Mucosa of descending colon (tissue), 3 donors: ENCODE results near the gene RGMB. TPM values are rescaled to one million over a fixed set of nuclear protein-coding genes. Genes with fewer than 3 reads are reported as not detected.

Experiments
- ATAC-seq: fragments of 200-7000 bp; cut with Tn5 transposase; one replicate; pipeline ENCODE4 v1.9.1; 2020; ENCODE audit warnings: mild to moderate bottlenecking, moderate library complexity
- DNase-seq, 3 donors: peaks; one replicate each; pipeline ENCODE4 v3.0.0-alpha.2; 2020
- H3K36me3 ChIP-seq: fragments of 200-600 bp; one replicate; pipeline ENCODE4 v1.8.0; 2021; ENCODE audit warnings: low read depth, mild to moderate bottlenecking
- H3K4me1 ChIP-seq: fragments of 200-600 bp; one replicate; pipeline ENCODE4 v1.8.0; 2021; ENCODE audit warnings: low read depth, mild to moderate bottlenecking
- H3K4me3 ChIP-seq: fragments of 200-600 bp; one replicate; pipeline ENCODE4 v1.8.0; 2021; ENCODE audit warnings: mild to moderate bottlenecking
- H3K9me3 ChIP-seq: fragments of 200-600 bp; one replicate; pipeline ENCODE4 v1.8.0; 2021; ENCODE audit warnings: mild to moderate bottlenecking
- intact Hi-C, 2 donors: fragments of 100-400 bp; cut with DNase I in 1 of 2; cut with micrococcal nuclease in 1 of 2; formaldehyde crosslinking; loops; one replicate each; pipeline versions ENCODE4 v1.11.0 to v1.11.1; 2022; cut with DNase I, micrococcal nuclease
- total RNA-seq, 3 donors: library from RNA; stranded (reverse); fragmentation: NEBNext Ultra II Directional in 2 of 3; extraction: Animal tissue kit (Norgen Biotek cat#: 25700) in 2 of 3; gene quantifications; one replicate each; pipeline versions ENCODE4 v1.2.1 to v1.2.4, GENCODE V29; 2021 to 2023
- TF ChIP-seq, protein P1 (sequence below): fragments of 200-600 bp; IDR thresholded peaks from one replicate; pipeline ENCODE4 v1.8.0; 2022; ENCODE audit warnings: antibody characterized with exemption, mild to moderate bottlenecking
- donor health status: DM: no; HTN: no; CAD: no; lungs with moderate emphysema.
- donor health status: DM: no; HTN: no; CAD: no.
- donor health status: DM: no; HTN: yes; CAD: no.

Gene RGMB
- total RNA-seq, 3 donors from 2014 or later, result 38.2 to 76.6 (median 60.7) TPM

DNA sequence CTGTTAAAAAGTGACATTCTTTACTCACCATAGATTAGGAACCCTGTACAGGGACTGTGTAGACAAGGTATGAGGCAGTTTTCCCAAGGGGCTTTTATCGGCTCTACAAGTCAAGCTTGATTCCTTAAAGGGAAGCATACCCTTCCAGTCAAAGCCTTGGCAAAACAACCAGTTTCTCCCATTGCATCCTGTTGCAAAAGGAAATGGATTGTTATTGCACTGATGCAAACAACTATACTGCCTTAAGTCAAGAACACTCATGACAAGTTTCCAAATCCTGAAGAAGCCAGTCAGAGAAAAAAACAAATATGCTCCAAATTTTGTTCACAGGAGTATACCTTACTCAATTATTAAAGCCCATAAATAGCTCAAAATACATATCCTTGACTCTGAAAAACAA, 67.5 kb downstream of the RGMB start:
- ATAC-seq (no peak), DNase-seq (no peak)
- H3K9me3 ChIP-seq, result peaks cover 13% of the 10 kb centered on the region
- H3K36me3 ChIP-seq, result no peaks in the 10 kb centered on the region
- TF ChIP-seq, protein P1, sequence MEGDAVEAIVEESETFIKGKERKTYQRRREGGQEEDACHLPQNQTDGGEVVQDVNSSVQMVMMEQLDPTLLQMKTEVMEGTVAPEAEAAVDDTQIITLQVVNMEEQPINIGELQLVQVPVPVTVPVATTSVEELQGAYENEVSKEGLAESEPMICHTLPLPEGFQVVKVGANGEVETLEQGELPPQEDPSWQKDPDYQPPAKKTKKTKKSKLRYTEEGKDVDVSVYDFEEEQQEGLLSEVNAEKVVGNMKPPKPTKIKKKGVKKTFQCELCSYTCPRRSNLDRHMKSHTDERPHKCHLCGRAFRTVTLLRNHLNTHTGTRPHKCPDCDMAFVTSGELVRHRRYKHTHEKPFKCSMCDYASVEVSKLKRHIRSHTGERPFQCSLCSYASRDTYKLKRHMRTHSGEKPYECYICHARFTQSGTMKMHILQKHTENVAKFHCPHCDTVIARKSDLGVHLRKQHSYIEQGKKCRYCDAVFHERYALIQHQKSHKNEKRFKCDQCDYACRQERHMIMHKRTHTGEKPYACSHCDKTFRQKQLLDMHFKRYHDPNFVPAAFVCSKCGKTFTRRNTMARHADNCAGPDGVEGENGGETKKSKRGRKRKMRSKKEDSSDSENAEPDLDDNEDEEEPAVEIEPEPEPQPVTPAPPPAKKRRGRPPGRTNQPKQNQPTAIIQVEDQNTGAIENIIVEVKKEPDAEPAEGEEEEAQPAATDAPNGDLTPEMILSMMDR, result no peak
- H3K4me1 ChIP-seq, result no peaks in the 10 kb centered on the region
- intact Hi-C loops, result no loop called here
- no peak overlapping the region for H3K4me3 ChIP-seq

DNA sequence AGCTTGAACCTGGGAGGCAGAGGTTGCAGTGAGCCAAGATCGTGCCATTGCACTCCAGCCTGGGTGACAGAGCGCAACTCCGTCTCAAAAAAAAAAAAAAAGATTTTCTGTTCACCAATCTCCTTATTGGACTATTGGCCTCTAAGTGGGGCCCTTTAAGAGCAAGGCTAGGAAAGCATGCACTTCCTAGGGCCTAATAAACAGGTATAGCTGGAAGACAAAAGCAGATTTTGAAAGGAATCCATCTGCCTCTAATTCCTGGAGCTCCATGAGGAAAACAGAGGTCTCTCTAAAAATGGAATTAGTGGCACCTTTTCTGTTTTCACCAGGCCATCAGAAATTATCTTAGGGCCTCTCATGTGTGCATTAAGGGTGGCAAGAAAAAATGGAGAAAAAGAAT, 70.0 kb downstream of the RGMB start:
- Histone ChIP-seq H3K4me1 (no peaks in the 10 kb centered on the region), H3K9me3 (peaks cover 13% of the 10 kb centered on the region), H3K4me3 (no peak overlapping the region), H3K36me3 (no peaks in the 10 kb centered on the region)
- ATAC-seq (no peak), DNase-seq (no peak)
- TF ChIP-seq, protein P1, result no peak
- intact Hi-C loops, result no loop called here

DNA sequence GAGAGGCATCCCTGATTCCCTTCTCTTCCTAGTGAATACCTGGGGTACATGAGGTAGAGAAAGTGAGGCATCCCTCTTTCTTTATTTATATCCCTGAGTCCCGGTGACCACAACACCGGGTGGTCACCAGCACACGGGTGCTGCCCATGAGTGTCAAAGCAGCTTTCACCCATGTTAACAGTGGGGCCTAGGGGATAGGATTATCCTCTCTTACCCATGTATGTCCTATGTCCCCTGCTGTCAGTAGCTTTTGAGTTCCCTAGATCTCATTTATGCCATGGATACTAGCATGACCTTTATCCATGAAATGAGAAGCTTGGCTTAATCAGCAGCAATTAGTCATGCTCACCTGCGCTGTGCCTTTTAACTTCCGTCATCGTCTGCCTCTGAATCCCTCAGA, 71.4 kb downstream of the RGMB start:
- intact Hi-C loops, result no loop called here
- no peaks in the 10 kb centered on the region for H3K36me3 ChIP-seq
- H3K4me3 ChIP-seq, result no peak overlapping the region
- DNase-seq (no peak), ATAC-seq (no peak)
- peaks cover 13% of the 10 kb centered on the region for H3K9me3 ChIP-seq
- no peaks in the 10 kb centered on the region for H3K4me1 ChIP-seq
- TF ChIP-seq, protein P1, result no peak

DNA sequence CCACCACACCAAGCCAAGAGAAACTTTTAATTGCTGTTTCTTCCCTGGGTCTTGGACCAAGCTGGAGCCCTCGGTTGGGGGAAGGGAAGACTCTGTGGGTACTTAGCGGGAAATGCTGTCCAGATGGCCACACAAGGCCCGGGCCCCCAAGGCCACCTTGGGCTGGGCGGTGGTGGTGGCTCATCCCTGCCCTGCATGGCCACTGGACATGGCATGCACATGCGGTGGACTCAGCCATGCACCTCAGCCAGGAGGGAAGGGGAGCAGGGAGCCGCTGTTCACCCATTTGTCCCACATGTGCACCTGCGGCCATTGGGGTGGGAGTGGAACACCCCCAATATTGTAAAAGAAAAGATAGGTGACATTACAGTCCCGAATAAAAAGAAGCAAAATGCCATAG, 72.4 kb downstream of the RGMB start:
- Histone ChIP-seq H3K9me3 (peaks cover 13% of the 10 kb centered on the region), H3K36me3 (no peaks in the 10 kb centered on the region), H3K4me1 (no peaks in the 10 kb centered on the region), H3K4me3 (no peak overlapping the region)
- TF ChIP-seq, protein P1, result no peak
- no peak for ATAC-seq
- intact Hi-C loops, result no loop called here
- DNase-seq, result no peak

Other genes starting within 250 kb of the RGMB start
- 10 to 100 TPM; 48.0 to 56.3 (median 53.0) TPM for gene CHD1, start 155.3 kb downstream of the RGMB start, total RNA-seq